Measurements from ENCODE around the gene SELE. TPM values are rescaled to one million over a fixed set of nuclear protein-coding genes. Genes with fewer than 3 reads are reported as not detected.
"Not testable (repeated sequence)": the region's sequence is repeated elsewhere in the genome, so short reads cannot be mapped to it uniquely, and the experiment has no call there.

Gene SELE
- total RNA-seq, 1 donor from 2014 or later: not detected

GRCh38 chr1:169724168-169724567, 9.7 kb downstream of the SELE start:
- intact Hi-C loops (cut with micrococcal nuclease): no loop called here

DNA sequence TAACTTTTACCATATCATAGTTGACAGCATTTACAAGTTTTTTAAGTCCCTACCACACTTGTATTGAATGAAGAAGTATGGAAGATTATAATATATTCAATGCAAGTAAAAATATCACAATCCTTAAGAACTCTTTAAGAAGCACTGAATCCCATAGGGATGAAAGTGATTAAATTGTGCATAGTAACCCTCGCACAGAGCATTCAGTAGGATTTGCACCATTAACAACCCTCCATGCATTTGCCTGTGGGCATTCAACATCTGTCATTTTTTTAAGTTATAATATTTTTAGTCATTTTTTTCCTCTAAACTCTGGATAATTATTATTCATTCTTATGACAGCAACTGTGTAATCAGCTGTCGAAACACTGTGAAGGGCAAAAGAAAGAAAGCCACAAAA, 10.1 kb downstream of the SELE start:
- intact Hi-C loops (cut with micrococcal nuclease): no loop called here

DNA sequence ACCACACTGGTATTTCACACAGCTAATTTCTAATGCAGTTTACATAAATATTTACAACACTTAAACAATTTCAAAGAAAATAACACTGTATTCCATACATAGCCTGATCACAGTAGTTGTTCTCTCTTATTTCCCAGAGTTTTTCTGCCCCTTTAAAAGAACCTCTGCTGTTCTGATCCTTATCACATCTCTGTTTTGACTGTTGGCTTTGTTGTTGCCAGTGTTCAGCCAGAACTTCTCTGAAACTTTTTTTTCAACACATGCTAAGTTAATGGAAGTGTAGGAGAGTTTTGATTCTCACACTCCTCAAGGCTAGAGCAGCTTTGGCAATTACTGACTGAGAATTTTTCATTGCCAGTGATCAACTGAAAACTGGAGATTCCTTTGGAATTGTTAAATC, 11.1 kb downstream of the SELE start:
- intact Hi-C loops (cut with micrococcal nuclease): no loop called here

- intact Hi-C loops (cut with micrococcal nuclease): not testable (repeated sequence)
These were observed 18.8 kb downstream of the SELE start for GRCh38 chr1:169715100-169715499.

GRCh38 chr1:169713090-169713489, 20.8 kb downstream of the SELE start:
- intact Hi-C loops (cut with micrococcal nuclease): loop anchor here (5.0 kb wide), 2 partner anchors 359 to 1371 kb away; partner anchors contain the start of gene KIFAP3

- intact Hi-C loops (cut with micrococcal nuclease): loop anchor here (1.0 to 5.0 kb wide), 11 partner anchors 45 to 1370 kb away; partner anchors contain the start of genes F5, KIFAP3 and METTL18
These were observed 21.6 kb downstream of the SELE start for GRCh38 chr1:169712309-169712631.

DNA sequence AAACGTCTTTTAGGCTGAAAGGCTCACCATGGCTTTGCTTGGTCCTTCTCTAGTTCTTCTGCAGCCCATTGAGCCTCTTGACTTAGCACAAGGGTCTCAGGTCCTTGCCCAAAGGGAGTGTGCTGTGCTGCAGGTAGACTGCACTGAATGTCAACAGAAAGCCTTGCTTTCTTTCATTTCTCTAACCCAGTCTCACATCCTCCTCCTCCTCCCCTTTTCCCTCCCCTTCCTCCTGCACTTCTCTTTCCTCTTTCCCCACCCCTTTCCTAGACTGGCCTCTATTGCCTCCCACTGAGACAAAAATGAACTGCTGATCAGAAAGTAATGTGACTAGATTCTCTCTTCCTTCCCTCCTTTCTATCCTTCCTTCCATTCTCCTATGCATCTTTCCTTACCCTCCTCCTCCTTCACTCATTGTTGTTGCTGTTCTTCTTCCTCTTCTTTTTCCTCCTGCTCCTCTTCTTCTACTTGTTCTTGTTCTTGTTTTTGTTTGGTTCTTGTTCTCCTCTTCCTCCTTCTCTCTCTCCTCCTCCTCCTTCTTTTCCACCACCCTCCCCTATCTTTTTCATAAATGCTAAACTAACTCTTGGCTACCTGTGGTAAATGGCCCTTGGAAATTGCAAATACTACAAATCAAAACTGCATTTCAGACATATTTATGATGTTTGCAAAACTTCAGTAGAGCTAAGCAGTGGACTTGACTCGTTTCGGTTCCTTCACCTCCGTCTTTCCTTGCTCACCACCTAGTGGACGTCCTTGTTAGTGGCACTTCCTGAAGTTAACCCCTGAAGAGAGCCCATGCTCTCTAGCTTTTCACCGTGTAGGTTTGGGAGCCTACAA, 22.2 kb downstream of the SELE start, which contains the start of gene SELL:
Gene SELL (minus strand): TSS at position 152 of the 840 bp plus-strand sequence. CDS start 122 bp downstream, at position 30.
- intact Hi-C loops (cut with micrococcal nuclease): loop anchor here (1.0 to 5.0 kb wide), 13 partner anchors 44 to 1369 kb away; partner anchors contain the start of genes BLZF1, F5, KIFAP3 and METTL18

DNA sequence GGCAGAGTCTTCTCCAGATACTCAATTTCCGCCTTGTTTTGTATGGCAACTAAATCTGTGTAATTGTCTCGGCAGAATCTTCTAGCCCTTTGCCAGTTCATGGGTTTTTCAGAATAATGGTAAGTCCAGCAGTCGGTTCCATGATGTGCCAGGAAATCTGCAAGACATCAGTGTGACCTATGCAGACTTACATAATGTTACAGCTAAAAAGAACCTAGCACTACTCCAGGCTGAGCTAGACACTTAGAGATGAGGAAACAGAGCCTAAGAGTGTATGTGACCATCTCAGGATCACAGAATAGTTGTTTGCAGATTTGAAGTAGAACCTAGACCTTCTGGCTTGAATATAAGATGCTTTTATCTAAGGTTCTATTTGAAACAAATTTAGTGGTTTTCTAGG, 25.2 kb downstream of the SELE start:
- intact Hi-C loops (cut with micrococcal nuclease): loop anchor here (1.0 to 2.0 kb wide), 3 partner anchors 9 to 224 kb away; partner anchors contain the start of gene SLC19A2

GRCh38 chr1:169707912-169708604, 25.8 kb downstream of the SELE start:
- intact Hi-C loops (cut with micrococcal nuclease): loop anchor here (1.0 to 2.0 kb wide), 3 partner anchors 9 to 223 kb away; partner anchors contain the start of gene SLC19A2

GRCh38 chr1:169704797-169705196, 29.1 kb downstream of the SELE start:
- intact Hi-C loops (cut with micrococcal nuclease): no loop called here

GRCh38 chr1:169701261-169702005, 32.4 kb downstream of the SELE start:
- intact Hi-C loops (cut with micrococcal nuclease): no loop called here

- intact Hi-C loops (cut with micrococcal nuclease): loop anchor here (1.0 to 10.0 kb wide), 4 partner anchors 9 to 1765 kb away; partner anchors contain the start of genes DCAF6 and MPC2
These were observed 34.2 kb downstream of the SELE start for GRCh38 chr1:169699707-169700106.

DNA sequence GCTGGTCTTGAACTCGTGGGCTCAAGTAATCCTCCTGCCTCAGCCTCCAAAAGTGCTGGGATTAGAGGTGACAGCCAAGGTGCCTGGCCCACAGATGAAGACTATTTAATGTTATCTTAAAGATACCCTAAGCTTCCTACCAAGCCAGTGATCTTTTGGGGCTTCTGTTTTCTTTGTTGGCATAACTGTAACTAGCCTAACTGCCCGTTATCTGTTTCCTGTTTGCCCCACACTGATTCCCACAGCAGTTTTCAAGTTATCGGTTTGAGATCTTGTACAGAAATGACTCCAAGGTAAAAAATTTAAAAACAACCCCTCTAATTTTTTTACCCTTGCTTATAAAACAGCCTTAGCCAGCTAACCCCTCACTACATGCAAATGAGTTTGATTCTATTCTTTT, 34.9 kb downstream of the SELE start:
- intact Hi-C loops (cut with micrococcal nuclease): loop anchor here (1.0 to 10.0 kb wide), 4 partner anchors 9 to 1764 kb away; partner anchors contain the start of genes DCAF6 and MPC2

GRCh38 chr1:169697755-169698154, 36.1 kb downstream of the SELE start:
- intact Hi-C loops (cut with micrococcal nuclease): loop anchor here (5.0 to 10.0 kb wide), 3 partner anchors 315 to 1763 kb away; partner anchors contain the start of genes DCAF6 and MPC2

GRCh38 chr1:169696273-169697100, 37.4 kb downstream of the SELE start:
- intact Hi-C loops (cut with micrococcal nuclease): loop anchor here (5.0 to 10.0 kb wide), 3 partner anchors 314 to 1762 kb away; partner anchors contain the start of genes DCAF6 and MPC2

DNA sequence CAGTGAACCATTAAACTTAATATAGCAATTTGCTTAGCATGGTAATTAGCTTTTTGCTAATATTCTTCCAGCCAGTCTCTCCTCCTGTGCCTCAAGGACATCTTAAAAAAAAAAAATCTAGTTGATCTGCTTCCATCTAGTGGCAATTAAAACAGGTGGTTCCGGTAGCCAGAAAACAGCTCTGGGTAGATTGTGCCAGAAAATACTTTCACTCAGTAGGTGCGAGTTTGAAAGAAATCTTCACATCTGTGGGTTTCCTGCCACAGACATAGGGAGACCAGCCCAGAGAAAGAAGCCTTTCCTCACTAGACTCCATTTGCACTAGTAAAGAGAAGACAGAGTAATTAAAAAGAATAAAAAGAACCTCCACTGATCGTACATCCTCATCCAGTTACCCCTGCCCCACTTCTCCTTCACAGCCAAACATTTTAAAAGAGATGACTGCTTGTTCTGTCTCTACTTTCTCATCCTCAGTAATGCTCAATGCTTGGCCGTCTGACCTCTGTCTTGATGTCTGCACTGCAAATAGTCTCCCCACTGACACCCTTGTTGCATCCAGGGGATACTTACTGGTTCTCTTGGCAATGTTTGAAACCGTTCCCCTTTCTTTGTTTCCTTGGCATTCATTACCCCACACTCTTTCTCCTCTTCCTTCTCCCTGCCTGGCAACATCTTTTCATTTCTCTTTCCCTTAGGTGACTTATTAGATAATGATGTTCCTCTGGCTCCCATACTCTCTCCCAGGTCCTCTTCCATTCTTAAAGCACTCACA, 39.4 kb downstream of the SELE start:
- intact Hi-C loops (cut with micrococcal nuclease): loop anchor here (1.0 to 10.0 kb wide), 14 partner anchors 14 to 1760 kb away; partner anchors contain the start of genes ATP1B1, DCAF6, F5 and MPC2

DNA sequence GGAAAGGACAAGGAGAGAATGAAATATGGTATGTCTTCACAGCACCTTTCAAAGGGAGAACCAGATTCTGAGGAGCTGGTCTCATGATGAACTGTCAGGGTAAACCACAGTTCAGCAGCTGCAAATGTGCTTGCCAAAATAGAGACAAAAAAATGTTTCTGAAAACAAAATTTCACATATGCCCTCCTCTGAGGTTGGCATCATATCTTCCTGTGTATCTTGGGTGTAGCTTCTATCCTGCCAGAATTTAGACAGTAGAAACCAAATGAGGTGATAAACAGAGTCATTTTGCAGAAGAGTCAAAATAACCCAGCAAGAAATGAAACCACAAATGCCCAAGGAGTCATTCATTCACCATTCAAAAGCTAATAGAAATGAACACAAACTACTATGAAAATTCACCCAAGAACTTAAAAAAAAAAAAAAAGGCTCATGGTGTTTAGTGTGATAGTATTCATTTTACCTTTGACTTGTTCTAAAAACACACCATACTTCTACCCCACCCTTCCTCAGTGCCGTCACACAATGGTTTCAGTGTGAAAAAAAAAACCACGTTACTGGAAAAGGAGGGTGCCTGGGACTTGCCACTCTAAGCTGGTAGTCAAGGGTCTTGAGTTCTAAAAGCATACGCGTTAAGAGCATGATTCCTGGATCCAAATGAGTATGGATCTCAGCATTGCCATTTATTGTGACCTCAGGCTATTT, 41.0 kb downstream of the SELE start:
- intact Hi-C loops (cut with micrococcal nuclease): loop anchor here (1.0 to 10.0 kb wide), 9 partner anchors 13 to 1758 kb away; partner anchors contain the start of genes ATP1B1, DCAF6, MPC2 and SCYL3

- intact Hi-C loops (cut with micrococcal nuclease): loop anchor here (5.0 to 10.0 kb wide), 7 partner anchors 33 to 1756 kb away; partner anchors contain the start of genes ATP1B1, DCAF6, MPC2 and SCYL3
These were observed 43.4 kb downstream of the SELE start for GRCh38 chr1:169690489-169690888.

All from T-helper 1 cell treated with Interleukin-12 subunit alpha and Interleukin-12 subunit beta and Interleukin-4 antibody, amounts not matched to agents 30 ng/mL and 1 ng/mL, for 36 hours (primary cell).